Measurements from ENCODE around the gene PGLYRP2.
A peak's percentile ranks its signal among the peaks of the same experiment; 100 is the strongest.

PGLYRP2 gene

DNA sequence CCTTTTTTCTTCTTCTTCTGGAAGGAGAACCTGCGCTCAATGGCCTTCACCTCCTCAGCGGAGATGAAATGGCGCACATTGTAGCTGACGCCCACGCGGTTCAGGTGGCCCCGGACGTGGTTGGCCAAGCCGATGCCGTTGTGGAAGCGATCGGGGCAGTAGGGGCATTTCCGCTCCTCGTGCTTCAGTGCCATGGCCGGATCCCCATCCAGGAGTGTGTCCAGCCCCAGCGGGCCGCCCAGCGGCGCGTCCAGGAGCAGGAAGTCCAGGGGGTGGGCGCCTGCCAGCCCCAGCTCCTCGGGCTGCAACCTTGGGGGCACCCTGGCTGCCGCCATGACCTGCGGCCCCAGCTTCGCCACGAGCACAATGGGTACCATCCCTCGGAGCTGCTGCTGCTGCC lies 40.7 kb downstream of the PGLYRP2 start:
- DNase-seq: no peak

DNA sequence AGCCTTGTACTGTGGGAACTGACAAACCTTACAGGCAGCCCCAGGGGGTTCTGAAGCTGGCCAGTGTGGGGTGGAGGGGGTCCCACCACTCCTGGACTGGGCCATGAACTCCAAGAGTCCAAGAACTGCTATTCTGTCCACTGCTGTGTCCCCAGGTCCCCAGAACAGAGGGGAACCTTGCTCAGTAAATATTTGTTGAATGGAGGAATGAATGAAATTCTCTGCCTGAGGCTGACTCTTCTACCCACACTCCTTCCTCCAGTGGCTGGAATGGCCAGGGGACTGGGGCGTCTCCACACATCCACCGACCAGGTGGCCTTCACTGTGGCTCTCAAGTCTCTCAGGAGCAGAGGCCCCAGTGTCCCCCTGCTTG lies 41.2 kb downstream of the PGLYRP2 start:
- no peak for DNase-seq

DNA sequence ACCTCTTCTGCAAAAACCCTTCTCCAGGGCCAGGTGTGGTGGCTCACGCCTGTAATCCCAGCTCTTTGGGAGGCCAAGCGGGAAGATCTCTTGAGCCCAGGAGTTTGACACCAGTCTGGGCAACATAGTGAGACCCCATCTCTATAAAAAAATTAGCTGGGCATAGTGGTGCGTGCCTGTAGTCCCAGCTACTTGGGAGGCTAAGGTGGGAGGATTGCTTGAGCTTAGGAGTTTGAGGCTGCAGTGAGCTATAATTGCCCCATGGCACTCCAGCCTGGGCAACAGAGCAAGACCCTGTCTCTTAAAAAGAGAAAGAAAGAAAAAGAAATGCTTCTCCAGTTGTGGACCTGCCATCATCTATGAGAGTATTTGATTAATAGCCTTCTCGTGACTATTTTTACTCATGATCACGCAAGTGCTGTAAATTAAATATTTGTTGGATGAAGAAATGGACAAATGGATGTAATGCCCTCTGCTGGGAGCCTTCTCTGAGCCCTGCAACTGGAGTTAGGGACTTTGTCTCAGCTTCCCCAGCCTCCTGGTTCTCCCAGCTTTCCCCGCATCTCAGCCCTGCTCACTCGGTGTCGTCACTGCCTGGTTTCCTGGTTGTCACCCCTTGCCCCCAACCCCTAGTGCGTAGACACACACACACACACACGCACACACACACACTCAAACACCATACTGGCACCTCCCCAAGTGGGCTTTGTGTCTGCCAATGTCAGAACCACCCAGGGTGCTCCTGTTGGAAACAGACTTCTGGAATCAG lies 41.8 kb downstream of the PGLYRP2 start:
- DNase-seq: peak; percentile 35

DNA sequence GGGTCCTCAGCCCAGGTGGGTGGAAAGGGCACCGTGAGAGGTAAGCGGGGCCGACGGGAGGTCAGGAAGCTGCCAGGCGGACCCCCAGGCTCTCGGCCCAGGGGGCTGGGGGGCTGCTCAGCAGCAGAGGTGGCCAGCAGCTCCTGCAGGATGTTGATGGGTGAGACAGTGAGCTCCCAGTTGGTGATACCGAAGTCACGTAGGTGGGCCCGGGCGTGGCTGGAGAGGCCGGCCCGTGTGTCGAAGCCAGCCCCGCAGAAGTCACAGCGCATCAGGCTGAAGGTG lies 42.5 kb downstream of the PGLYRP2 start:
- no peak for DNase-seq

DNA sequence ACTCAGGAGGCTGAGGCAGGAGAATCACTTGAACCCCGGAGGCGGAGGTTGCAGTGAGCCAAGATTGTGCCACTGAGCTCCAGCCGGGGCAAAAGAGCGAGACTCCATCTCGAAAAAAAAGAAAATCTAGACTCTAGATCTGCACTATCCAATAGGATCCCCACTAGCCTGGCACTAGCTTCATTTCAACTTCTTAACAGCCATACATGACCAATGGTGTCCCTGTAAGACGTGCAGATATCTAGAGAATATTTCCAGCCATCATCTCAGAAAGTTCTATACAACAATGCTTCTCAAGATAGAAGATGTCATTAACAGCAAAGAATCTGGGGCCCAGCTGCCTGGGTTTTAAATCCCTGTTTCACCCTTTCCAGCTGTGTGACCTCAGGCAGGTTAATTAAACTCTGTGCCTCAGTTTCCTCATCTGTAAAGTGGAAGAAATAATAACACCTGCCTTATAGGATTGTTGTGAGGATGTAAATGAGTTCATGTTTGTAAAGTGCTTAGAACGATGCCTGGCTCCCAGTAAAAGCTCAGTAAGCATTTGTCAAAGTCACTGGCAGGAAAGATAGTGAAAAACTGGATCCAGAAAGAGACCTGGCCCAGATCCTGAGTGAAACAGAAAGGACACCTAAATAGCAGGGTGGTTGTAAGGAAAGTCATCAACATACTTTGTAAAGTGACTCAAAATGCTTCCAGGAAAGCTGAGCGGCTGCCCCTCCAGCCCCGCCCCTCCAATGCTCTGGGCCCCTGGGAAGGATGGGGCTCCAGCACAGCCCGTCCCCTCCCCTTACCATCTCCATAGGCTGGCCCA lies 43.1 kb downstream of the PGLYRP2 start:
- DNase-seq: peak; percentile 10

DNA sequence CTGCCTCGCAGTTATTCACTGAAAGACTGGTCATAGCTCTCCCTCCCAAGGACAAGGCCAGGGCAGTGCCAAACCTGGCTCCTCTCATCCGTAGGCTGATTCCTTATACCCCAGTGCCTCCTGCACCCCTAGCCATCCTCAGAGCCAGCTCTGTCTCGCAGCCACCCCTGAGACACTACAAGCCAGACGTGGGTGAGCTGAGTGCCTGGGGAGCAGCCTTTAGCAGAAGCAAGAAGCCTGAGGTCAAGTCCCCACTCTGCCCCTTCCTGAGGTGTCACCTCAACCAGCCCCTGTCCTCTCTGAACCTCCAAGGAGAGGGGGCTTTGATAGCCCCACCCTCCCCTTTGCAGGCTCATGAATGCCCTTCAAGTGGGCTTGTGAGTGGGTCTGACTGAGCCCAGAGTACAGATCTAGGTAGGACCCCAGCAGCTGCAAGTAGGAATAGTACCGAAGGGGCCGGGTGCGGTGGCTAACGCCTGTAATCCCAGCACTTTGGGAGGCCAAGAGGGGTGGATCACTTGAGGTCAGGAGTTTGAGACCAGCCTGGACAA lies 45.7 kb downstream of the PGLYRP2 start:
- no peak for DNase-seq

DNA sequence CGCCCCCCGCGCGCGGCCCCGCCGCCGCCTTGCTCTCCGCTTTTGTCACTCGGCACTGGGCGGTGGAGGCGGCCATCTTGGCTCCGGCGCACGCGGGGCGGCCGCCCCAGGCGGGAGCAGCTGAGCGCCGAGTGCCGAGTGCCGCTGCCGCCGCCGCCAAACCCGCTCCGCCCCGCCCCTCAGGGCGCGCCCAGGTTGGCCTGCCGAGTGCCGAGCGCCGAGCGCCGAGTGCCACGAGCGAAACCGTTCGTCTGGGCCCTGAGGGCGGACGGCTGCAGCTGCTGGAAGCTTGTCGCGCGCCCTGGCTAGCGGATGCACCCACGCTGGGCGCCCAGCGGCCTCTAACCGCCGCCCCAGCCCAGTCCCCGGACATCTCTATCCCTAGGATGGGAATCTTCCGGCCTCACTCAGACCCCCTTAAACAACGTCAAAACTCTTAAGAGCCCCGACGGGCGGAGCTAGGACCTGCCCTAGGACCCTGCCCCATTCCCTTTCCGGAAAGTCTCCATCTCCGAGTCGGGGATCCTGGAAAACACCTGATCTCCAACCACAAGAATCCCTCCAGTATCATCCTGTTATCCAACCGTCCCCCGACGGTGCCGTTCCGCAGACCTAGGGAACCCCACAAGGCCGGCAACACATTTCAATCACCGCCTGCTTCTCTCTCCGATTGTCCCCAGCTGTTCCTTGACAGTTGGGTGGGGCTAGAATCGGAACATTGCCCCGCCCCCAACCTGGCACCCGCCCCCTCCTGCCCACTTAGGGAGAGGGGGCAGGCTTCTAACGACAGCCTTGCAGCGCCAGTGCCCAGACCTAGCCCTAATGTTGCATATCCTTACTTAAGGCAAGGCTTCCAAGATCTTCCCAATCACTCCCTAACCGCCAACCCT lies 46.4 kb downstream of the PGLYRP2 start:
- DNase-seq: peak; percentile 88

DNA sequence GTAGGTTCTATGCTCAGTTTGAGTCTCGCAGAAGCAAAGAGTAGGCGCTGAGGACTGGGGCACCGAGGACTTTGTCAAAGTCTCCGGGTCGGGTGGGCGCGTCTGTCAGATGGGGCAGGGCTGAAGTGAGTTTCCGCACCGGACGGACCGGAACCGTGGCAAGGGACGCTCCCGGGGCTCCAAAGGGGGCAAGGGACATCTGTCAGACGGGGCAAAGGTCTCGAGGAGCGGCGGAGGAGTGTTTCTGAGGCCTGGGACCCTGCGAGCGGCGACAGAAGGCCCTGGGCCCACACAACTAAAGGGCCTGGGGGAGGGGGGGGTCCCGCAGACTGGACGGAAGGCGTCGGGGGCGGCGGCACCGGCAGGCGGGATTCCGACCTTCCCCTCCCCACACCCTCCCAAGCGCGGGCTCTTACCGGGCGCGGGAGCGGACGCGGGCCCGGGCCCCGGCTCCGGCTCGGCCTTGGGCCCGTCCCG lies 47.2 kb downstream of the PGLYRP2 start:
- no peak for DNase-seq

DNA sequence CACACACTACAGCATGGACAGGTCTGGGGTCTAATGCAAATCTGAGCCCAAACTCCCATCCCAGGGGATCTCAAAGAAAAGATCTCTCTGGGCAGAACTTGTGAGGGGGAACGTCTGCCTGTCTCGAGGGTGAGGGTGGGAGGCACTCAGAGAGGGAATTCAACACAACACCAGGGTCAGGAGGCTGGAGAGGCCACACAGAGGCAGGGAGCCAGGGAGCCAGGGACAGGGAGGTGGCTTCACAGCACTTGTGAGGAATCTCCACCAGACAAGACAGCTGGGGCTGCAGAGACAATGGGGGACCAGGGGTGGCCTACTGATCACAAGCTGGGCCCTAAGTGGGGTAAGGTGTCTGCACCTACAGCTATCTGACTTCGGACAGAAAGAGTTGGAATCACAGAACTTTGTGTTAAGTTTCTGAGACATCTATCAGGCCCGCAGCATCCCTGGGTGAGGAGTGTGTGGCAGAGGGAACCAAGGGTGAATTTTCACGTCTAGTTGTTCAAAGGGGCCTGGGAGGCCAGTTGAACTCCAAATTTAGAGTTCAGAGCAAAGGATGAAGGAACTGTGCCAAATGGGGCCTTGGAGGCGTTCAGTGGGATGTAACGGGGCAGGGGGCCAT lies 47.8 kb downstream of the PGLYRP2 start:
- no peak for DNase-seq

DNA sequence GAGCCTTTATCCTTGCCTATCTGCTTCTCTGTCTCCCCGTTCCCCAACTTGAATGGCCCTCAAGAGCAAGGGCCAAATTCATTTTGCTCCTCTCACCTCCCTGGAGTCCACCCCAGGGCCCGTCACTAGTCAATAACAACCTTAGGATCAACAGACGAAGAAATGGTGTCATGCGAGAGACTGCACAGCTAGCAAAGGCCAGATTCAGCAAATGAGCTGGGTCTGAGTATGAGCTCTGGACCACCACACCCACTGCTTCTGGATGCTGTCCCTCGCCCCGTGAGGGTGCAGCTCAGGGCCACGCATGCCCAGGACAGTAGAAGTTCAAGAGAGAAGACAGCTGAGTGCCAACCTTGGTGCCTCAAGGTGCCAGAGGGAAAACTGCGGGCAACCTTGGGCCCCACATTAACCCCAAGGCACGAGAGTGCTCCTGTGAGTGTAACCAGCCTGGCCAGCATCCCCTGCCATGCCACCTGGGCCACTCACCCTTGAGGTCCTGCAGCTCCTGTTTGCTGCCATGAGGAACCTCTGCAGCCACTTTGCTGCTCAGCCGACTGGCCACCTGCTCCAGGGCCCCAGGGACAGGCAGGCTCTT lies 48.7 kb downstream of the PGLYRP2 start:
- no peak for DNase-seq

DNA sequence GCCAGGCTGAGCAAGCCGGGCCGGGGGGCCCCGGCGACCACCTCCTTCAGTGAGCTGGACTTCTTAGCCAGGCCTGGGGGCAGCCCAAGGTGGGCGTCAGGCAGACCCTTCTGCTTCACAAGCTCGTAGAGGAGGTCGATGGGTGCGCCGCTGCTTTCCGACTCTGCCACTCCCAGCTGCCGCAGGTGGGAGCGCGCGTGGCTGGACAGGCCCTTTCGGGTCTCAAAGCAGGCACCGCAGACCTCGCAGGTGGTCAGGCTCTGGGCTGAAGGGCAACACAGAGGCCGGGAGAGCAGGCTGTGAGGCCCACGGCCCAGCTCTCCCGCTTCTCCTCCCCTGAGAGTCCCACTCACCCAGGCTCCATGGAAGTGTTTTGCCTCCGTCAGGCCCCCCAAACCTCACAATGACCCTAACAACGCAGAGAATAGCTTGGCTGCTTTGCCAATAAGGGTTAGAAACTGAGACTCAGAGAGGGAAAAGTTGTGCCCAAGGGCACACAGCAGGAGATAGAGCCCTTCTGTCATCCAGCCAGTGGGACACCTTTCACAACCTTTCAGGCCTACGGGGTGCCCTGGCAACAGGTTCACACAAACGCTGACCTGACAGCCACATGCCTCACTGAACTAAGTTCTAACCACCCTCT lies 49.4 kb downstream of the PGLYRP2 start:
- no peak for DNase-seq

DNA sequence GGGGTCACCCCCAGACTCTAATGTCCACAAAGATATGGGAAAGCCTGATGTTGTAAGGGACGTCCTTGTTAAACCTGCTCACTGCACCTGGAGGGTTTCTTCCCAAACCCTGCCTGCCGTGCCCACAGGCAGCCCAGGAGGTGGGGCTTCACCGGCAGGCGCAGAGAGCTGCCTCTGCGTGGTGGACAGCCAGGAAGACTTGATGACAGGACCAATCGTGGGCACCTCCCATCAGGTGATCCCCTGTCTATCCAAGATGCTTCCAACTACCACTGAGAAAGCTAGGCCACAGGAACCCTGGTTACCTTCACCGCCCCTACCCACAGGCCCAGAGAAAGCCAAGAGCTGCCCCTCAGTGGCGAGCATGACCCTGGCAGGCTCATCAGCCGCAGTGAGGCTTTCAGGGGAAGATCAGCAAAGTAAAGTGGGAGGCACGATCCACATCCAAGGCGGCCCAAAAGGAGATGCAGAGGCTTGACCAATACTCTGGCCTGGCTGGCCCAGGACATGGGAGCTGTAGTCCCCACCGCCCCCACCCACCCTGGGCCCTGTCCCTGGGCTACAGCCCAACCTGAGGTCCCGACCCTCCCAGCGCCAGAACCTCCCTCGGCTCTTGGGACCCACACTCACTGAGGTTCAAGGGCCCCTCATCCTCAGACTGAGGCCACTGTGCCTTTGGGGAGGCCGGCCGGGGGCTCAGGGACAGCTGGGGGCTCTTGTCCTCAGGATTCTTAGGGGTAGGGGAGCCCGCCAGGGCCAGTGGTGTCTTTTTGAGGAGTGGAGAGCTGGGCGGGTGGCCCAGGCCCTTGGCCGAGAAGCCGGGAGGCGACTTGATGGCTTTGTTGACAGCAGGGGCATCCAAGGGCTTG lies 50.1 kb downstream of the PGLYRP2 start:
- DNase-seq: no peak

DNA sequence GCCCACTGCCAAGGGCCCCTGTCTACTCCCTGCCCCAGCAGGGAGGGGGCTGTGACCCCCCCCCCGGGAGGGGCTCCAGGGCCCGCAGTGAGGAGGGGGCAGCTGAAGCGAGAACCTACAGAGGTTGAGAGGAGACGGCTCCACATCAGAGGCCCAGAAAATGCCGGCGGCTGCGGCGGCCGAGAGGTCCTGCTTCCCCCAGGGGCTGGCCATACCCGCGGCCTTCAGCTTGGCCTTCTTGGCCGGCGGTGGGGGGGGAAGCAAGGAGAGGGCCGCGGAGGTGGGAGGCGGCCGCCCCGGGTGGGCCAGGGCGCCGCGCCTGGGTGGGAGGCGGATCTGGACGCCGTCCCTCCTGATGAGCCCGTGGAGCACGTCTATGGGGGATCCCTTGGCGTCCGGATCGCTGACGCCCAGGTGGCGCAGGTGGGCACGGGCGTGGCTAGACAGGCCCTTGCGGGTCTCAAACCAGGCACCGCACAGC lies 51.3 kb downstream of the PGLYRP2 start:
- no peak for DNase-seq

DNA sequence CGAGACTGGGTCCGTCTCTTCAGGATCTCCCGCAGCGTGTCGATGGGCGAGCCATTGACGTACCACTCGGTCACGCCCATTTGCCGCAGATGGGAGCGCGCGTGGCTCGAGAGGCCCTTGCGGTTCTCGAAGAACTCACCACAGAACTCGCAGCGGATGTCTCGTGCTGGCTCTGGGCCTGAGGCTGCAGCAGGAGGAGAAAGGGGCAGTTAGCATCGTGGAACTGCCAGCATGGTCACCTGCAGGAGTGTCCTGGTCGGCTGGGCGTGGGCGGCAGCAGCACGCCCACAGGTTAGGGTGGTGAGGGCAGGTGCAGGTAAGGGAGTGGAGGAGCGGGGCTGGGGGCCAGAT lies 52.0 kb downstream of the PGLYRP2 start:
- DNase-seq: no peak

DNA sequence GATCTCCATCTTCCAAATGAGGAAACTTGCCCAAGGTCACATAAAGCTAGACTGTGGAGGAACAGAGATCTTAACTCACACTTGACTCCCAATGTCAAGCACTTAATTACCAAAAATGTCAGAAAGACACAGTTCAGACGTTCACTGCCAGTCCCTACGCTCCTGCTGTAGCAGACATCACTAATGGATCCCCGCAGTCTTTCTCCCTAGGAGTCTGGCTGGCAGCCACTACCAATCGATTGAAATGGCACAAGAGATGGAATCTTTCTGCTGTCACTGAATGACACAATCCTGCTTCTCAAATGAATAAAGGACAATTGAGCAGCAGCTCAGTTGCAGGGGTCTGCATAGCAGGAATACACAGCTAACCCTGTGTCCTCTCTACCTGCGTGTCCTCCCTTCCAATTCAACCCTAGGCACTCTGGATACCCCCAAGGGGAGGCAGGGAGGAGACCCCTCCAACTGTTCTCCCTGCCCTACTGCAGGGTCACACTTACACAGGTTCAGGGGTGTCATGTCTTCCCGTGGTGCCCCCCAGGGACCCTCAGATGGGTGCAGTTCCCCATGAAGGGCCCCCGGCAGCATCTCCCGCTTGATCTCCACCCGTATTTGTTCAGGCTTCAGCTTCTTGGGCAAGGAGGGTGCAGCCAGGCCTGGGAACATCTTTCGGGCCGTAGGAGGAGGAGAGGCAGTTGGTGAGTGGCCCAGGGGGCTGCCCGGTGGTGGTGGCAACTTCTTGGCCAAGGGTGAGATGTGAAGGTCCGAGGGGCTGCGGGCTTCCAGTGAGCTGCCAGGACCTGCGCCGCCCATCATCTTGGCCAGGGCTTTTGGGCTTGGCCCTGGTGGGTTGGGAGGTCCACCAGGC lies 52.6 kb downstream of the PGLYRP2 start:
- no peak for DNase-seq

DNA sequence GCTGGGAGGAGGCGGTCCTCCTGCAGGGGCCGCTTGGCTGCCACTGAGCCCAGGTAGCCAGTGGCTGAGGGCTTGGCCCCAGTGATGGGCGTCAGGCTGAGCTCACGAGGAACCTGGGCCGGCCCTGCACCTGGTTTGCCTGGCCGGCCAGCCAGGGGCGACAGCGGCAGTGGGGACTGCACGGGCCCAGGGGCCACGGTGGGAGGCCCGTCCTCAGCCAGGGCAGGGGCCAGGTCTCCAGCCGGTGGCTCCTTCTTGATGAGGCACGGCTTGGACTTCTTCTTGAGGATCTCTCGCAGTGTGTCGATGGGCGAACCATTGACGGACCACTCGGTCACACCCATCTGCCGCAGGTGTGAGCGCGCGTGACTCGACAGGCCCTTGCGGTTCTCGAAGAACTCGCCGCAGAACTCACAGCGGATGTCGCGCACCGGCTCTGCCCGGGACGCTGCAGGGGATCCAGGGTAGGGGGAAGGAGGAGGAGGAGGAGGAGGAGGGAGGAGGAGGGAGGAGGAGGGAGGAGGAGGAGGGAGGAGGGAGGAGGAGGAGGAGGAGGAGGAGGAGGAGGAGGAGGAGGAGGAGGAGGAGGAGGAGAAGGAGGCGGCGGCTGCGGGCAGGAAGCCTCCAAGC lies 53.9 kb downstream of the PGLYRP2 start:
- no peak for DNase-seq

DNA sequence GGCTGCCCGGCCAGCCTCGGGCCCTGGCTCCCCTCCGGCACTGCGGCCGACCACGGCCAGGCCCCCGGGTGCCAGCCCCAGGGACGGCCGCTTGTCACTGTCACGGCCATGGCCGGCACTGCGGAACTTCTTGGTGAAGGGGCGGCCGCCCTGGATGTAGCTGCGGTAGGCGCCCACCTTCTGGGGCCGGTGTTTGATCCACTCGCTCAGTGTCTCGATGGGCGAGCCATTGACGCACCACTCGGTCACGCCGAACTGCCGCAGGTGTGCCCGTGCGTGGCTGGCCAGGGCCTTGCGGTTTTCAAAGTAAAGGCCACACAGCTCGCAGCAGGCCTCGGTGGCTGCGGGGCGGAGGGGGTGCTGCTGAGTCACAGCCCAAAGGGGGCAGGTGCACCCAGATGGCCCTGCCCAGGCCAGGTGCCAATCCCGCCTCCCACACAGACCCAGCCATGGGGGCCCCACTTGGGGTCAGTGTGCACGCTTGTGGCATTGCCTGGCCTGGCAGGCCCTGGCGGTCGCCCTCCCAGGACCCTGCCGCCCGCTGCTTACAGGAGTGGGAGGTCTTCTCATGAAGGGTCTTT lies 54.5 kb downstream of the PGLYRP2 start:
- DNase-seq: no peak

DNA sequence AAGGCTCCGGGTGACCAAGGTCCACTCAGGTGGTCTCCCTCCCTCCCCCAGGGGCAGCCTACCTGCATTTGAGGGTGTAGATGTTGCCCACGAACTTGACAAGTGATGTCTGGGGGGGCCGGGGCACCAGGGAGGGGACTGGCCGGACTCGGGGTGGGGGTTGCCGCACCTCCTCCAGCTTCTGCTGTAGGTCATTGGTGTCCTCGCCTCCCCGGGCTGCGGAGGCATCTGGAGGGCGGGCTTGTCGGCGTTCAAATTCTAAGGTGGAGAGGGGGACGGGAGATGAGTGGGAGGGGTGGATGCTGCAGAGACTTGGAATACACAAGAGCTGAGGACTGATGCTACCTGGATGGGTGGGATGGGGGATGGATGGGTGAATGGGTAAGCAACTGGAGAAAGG lies 55.2 kb downstream of the PGLYRP2 start:
- no peak for DNase-seq

DNA sequence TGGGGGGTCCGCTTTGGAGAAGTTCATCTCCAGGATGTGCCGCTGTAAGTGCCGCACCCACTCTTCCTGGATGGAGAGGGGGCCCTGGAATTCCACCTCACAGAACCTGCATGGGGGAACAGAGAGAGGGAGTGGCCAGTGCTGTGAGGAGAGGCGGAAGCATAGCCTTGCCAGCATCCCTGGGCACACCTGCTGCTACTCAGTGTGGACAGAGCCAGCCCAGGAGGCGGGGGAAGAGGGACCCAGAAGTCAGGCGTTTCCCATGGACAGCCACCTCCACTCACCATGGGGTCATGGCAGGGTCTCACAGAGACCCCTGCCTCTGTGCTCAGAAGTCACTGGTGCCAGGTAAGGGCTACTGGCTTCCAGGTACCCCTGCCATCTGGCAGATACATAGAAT lies 56.2 kb downstream of the PGLYRP2 start:
- DNase-seq: no peak
